ENCODE results near the gene PKD1. TPM values are rescaled to one million over a fixed set of nuclear protein-coding genes. Genes with fewer than 3 reads are reported as not detected.
A peak's percentile ranks its signal among the peaks of the same experiment; 100 is the strongest.
"Not testable (repeated sequence)": the region's sequence is repeated elsewhere in the genome, so short reads cannot be mapped to it uniquely, and the experiment has no call there.

The PKD1 gene
- polyA plus RNA-seq, 1 donor from 2014 or later: 176 TPM

DNA sequence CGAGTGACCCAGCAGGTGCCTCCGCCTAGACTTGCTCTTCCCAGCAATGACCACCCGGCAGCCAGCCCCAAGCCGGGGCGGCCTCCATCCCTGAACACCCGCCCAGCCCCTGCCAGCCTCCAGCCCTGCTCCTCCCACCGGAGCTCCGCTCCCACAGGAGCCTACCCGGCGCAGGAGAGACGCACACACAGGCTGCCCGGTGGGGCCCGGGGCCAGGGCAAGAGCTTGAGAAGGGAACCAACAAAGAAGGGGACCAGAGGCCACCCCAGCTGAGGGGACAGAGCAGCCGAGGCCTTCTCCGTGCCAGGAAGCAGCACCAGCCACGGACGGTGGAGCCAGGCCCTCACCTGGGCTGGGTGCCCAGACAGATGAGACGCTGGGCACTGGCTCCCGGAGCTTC is 13.8 kb downstream of the PKD1 start:
- H3K9me2 ChIP-seq (ENCODE audit: insufficient read depth, low read length): no peaks in the 10 kb centered on the region
- no peaks in the 10 kb centered on the region for H3K79me2 ChIP-seq (replicated peaks; ENCODE audit: insufficient read depth, low read length)
- H3F3A ChIP-seq (ENCODE audit: insufficient read depth, low read length, poor library complexity, severe bottlenecking): no peaks in the 10 kb centered on the region
- no peak overlapping the region for H3K9ac ChIP-seq (ENCODE audit: low read length)
- no peaks in the 10 kb centered on the region for H3K36me3 ChIP-seq (ENCODE audit: insufficient read depth, low read length)
- no peaks in the 10 kb centered on the region for H3K9me3 ChIP-seq (ENCODE audit: low read length)
- H3K27me3 ChIP-seq (ENCODE audit: insufficient read depth, low read depth, low read length): no peaks in the 10 kb centered on the region
- H2AFZ ChIP-seq (ENCODE audit: low read depth, low read length): no peak overlapping the region
- TF ChIP-seq TAF1 (IDR thresholded peaks at IDR 0.05; ENCODE audit: low read depth) (no peak), SMC3 (conservative IDR thresholded peaks at IDR 0.05; ENCODE audit: poor library complexity) (no peak), EZH2 (IDR thresholded peaks at IDR 0.05; ENCODE audit: borderline replicate concordance, insufficient read depth, low read length, poor library complexity, severe bottlenecking) (no peak), MXI1 (conservative IDR thresholded peaks at IDR 0.05; ENCODE audit: poor library complexity, severe bottlenecking) (no peak), EP300 (conservative IDR thresholded peaks at IDR 0.05; ENCODE audit: poor library complexity, severe bottlenecking) (no peak), POLR2AphosphoS5 (IDR thresholded peaks at IDR 0.05) (no peak), RAD21 (conservative IDR thresholded peaks at IDR 0.05) (no peak)
- TF ChIP-seq, protein P1, sequence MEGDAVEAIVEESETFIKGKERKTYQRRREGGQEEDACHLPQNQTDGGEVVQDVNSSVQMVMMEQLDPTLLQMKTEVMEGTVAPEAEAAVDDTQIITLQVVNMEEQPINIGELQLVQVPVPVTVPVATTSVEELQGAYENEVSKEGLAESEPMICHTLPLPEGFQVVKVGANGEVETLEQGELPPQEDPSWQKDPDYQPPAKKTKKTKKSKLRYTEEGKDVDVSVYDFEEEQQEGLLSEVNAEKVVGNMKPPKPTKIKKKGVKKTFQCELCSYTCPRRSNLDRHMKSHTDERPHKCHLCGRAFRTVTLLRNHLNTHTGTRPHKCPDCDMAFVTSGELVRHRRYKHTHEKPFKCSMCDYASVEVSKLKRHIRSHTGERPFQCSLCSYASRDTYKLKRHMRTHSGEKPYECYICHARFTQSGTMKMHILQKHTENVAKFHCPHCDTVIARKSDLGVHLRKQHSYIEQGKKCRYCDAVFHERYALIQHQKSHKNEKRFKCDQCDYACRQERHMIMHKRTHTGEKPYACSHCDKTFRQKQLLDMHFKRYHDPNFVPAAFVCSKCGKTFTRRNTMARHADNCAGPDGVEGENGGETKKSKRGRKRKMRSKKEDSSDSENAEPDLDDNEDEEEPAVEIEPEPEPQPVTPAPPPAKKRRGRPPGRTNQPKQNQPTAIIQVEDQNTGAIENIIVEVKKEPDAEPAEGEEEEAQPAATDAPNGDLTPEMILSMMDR (IDR thresholded peaks at IDR 0.05; ENCODE audit: poor library complexity, severe bottlenecking): no peak
- TF ChIP-seq, protein P2, sequence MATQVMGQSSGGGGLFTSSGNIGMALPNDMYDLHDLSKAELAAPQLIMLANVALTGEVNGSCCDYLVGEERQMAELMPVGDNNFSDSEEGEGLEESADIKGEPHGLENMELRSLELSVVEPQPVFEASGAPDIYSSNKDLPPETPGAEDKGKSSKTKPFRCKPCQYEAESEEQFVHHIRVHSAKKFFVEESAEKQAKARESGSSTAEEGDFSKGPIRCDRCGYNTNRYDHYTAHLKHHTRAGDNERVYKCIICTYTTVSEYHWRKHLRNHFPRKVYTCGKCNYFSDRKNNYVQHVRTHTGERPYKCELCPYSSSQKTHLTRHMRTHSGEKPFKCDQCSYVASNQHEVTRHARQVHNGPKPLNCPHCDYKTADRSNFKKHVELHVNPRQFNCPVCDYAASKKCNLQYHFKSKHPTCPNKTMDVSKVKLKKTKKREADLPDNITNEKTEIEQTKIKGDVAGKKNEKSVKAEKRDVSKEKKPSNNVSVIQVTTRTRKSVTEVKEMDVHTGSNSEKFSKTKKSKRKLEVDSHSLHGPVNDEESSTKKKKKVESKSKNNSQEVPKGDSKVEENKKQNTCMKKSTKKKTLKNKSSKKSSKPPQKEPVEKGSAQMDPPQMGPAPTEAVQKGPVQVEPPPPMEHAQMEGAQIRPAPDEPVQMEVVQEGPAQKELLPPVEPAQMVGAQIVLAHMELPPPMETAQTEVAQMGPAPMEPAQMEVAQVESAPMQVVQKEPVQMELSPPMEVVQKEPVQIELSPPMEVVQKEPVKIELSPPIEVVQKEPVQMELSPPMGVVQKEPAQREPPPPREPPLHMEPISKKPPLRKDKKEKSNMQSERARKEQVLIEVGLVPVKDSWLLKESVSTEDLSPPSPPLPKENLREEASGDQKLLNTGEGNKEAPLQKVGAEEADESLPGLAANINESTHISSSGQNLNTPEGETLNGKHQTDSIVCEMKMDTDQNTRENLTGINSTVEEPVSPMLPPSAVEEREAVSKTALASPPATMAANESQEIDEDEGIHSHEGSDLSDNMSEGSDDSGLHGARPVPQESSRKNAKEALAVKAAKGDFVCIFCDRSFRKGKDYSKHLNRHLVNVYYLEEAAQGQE (IDR thresholded peaks at IDR 0.05; ENCODE audit: borderline replicate concordance): no peak
- H3K4me3 ChIP-seq (ENCODE audit: low read length): no peak overlapping the region
- no peaks in the 10 kb centered on the region for H4K20me1 ChIP-seq (ENCODE audit: insufficient read depth)
- H3K4me2 ChIP-seq (ENCODE audit: low read length): no peak overlapping the region
- no peak overlapping the region for H3K27ac ChIP-seq (ENCODE audit: low read length)

DNA sequence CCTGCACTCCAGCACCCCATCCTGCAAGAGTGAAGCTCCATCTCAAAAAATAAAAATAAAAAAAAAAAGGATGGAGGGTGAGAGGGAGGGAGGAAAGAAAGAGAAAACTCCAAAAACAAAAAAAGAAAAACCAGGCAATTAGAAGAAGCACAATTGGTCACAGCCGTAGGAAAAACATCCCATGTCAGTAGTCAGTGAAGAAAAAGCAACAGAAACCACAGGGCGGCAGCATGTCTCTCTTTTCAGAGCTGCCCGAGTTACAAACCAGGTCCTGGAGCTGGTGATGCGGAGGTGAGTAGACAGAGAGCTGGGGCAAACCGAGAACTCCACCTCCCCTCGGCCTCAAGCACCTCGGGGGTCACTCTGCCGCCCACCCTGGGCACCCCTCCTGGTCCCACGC is 14.4 kb downstream of the PKD1 start:
- not testable (repeated sequence) for H3K79me2 ChIP-seq (replicated peaks; ENCODE audit: insufficient read depth, low read length); H3K9me2 ChIP-seq (ENCODE audit: insufficient read depth, low read length); H3K27ac ChIP-seq (ENCODE audit: low read length); H4K20me1 ChIP-seq (ENCODE audit: insufficient read depth); H3K27me3 ChIP-seq (ENCODE audit: insufficient read depth, low read depth, low read length); H3K36me3 ChIP-seq (ENCODE audit: insufficient read depth, low read length); H3K4me2 ChIP-seq (ENCODE audit: low read length); H3K4me3 ChIP-seq (ENCODE audit: low read length); H3K9ac ChIP-seq (ENCODE audit: low read length); H3F3A ChIP-seq (ENCODE audit: insufficient read depth, low read length, poor library complexity, severe bottlenecking); H3K9me3 ChIP-seq (ENCODE audit: low read length); H2AFZ ChIP-seq (ENCODE audit: low read depth, low read length)
- TF ChIP-seq SMC3 (conservative IDR thresholded peaks at IDR 0.05; ENCODE audit: poor library complexity): peak; percentile 35
- TF ChIP-seq, protein P1 (IDR thresholded peaks at IDR 0.05; ENCODE audit: poor library complexity, severe bottlenecking): peak; percentile 40

DNA sequence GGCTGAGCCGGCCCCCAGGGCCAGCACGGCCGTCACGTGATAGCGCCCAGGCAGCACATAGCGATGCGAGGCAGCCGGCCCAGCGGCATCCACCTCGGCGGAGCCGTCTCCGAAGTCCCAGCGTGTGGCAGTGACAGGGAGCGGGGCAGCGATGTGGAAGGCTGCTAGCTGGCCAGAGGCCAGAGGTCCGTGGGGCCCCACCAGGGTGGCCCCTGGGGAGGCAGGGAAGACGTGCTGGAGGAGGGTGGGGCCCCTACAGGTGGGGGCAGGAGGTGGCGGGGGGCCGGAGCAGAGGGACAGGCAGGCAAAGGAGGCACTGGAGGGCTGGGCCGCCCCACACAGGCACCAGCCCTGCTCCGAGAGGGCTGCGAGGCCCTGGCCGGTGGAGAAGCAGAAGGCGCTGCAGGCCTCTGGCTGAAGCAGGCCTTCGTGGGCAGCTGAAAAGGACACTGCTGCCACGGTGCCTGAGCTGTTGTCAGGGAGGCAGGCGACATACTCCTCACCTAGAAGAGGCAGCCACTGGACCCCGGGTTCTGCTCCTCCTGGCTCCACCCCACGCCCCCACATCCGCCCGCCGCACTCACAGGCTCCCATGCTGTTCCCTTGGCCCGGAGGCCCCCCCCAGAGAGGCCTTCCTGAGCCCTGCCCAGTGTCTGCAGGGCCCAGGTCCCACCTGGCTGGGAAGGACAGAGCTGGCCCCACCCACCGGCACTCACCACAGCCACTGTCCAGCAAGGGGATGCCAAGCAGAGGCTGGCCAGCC is 17.6 kb downstream of the PKD1 start:
- not testable (repeated sequence) for H2AFZ ChIP-seq (ENCODE audit: low read depth, low read length); H3K27me3 ChIP-seq (ENCODE audit: insufficient read depth, low read depth, low read length); H3K9me3 ChIP-seq (ENCODE audit: low read length); H3K9me2 ChIP-seq (ENCODE audit: insufficient read depth, low read length); H3K4me3 ChIP-seq (ENCODE audit: low read length); H3K79me2 ChIP-seq (replicated peaks; ENCODE audit: insufficient read depth, low read length); H3K9ac ChIP-seq (ENCODE audit: low read length); H3K36me3 ChIP-seq (ENCODE audit: insufficient read depth, low read length); H4K20me1 ChIP-seq (ENCODE audit: insufficient read depth); H3K27ac ChIP-seq (ENCODE audit: low read length); H3K4me2 ChIP-seq (ENCODE audit: low read length); H3F3A ChIP-seq (ENCODE audit: insufficient read depth, low read length, poor library complexity, severe bottlenecking)

DNA sequence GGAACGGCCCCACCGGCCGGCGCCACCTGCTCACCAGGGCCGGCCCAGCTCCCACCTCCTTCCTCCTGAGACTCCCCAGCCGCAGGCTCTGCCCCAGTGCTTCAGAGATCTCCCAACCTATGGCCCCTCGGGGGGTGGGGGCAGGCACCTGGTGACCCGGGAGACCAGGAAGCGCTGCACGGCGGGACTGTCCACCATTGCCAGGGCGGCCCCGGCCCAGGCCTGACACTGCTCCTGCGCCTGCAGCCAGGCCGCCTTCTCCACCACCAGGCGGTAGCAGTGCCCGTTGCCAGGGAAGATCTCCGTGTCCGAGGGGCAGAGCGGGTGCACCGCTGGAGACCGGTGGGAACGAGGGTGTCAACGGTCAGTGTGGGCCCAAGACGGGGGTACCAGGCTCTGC is 18.4 kb downstream of the PKD1 start:
- not testable (repeated sequence) for H3K27me3 ChIP-seq (ENCODE audit: insufficient read depth, low read depth, low read length); H3K79me2 ChIP-seq (replicated peaks; ENCODE audit: insufficient read depth, low read length); H2AFZ ChIP-seq (ENCODE audit: low read depth, low read length); H3K9ac ChIP-seq (ENCODE audit: low read length); H3K9me2 ChIP-seq (ENCODE audit: insufficient read depth, low read length); H3K9me3 ChIP-seq (ENCODE audit: low read length); H4K20me1 ChIP-seq (ENCODE audit: insufficient read depth); H3K27ac ChIP-seq (ENCODE audit: low read length); H3K4me2 ChIP-seq (ENCODE audit: low read length); H3F3A ChIP-seq (ENCODE audit: insufficient read depth, low read length, poor library complexity, severe bottlenecking); H3K36me3 ChIP-seq (ENCODE audit: insufficient read depth, low read length); H3K4me3 ChIP-seq (ENCODE audit: low read length)

Measured in neural cell (in vitro differentiated cells).